PC-9 (cell line): ENCODE data around the gene DCAF17. TPM values are rescaled to one million over a fixed set of nuclear protein-coding genes. Genes with fewer than 3 reads are reported as not detected.
"Not testable (repeated sequence)": the region's sequence is repeated elsewhere in the genome, so short reads cannot be mapped to it uniquely, and the experiment has no call there.

ENCODE experiments used
- BruUV-seq: library from RNA; stranded (reverse); fragments of 400-500 nt; replicated peaks from 2 replicates; lab custom pipeline; 2021; lab: Mats Ljungman, UMichigan
- CTCF ChIA-PET: fragments of 300-600 bp; sonication (Branson Sonifier 250); formaldehyde crosslinking; loops from one replicate; lab custom pipeline; 2022; ENCODE audit warnings: antibody characterized with exemption; lab: Charles Lee
- POLR2A ChIA-PET: fragments of 300-600 bp; sonication (Branson Sonifier 250); formaldehyde crosslinking; loops from one replicate; lab custom pipeline; 2022; ENCODE audit warnings: antibody characterized with exemption; ENCODE audit not compliant: unreplicated experiment; lab: Charles Lee
- DNase-seq, 2 experiments: peaks; one replicate each; pipeline versions ENCODE4 v3.0.0 to v3.0.0-alpha.2; 2015 to 2022; ENCODE audit warnings: mixed read lengths in 1 of 2
- H2AFZ ChIP-seq: fragments of 200-600 bp; sonication (generic); 2 replicates; pipeline ENCODE4 v1.8.1; 2017; ENCODE audit warnings: antibody characterized with exemption
- H3F3A ChIP-seq: fragments of 200-600 bp; sonication (generic); 2 replicates; pipeline ENCODE4 v1.8.1; 2017; ENCODE audit warnings: antibody characterized with exemption, mild to moderate bottlenecking, low read depth; ENCODE audit not compliant: insufficient read depth
- H3K27ac ChIP-seq: fragments of 200-600 bp; sonication (generic); 2 replicates; pipeline ENCODE4 v1.6.1; 2016; ENCODE audit warnings: mixed run types
- H3K27me3 ChIP-seq: fragments of 200-600 bp; sonication (generic); 2 replicates; pipeline ENCODE4 v1.6.1; 2016; ENCODE audit warnings: low read depth, mixed run types; ENCODE audit not compliant: insufficient read depth
- H3K36me3 ChIP-seq: fragments of 200-600 bp; sonication (generic); 2 replicates; pipeline ENCODE4 v1.6.1; 2016; ENCODE audit warnings: low read depth, mixed run types
- H3K4me1 ChIP-seq: fragments of 200-600 bp; sonication (generic); replicated peaks from 2 replicates; pipeline ENCODE4 v1.6.1; 2016; ENCODE audit warnings: mixed run types; ENCODE audit not compliant: insufficient read depth
- H3K4me2 ChIP-seq: fragments of 200-600 bp; sonication (generic); 2 replicates; pipeline ENCODE4 v1.6.1; 2017; ENCODE audit warnings: mixed run types
- H3K4me3 ChIP-seq: fragments of 200-600 bp; sonication (generic); 2 replicates; pipeline ENCODE4 v1.6.1; 2016; ENCODE audit warnings: mixed run types
- H3K79me2 ChIP-seq: fragments of 200-600 bp; sonication (generic); 2 replicates; pipeline ENCODE4 v1.6.1; 2017; ENCODE audit warnings: low read depth, mixed run types
- H3K9me2 ChIP-seq: fragments of 200-600 bp; sonication (generic); 2 replicates; pipeline ENCODE4 v1.8.1; 2017; ENCODE audit warnings: mild to moderate bottlenecking; ENCODE audit not compliant: insufficient read depth
- H3K9me3 ChIP-seq: fragments of 200-600 bp; sonication (generic); 2 replicates; pipeline ENCODE4 v1.8.1; 2016; ENCODE audit warnings: low read depth; ENCODE audit not compliant: insufficient read depth
- H4K20me1 ChIP-seq: fragments of 200-600 bp; sonication (generic); 2 replicates; pipeline ENCODE4 v1.8.1; 2017; ENCODE audit not compliant: insufficient read depth
- EZH2 ChIP-seq: fragments of 200-600 bp; sonication (generic); IDR thresholded peaks from 2 replicates; pipeline ENCODE4 v1.8.0; 2017; ENCODE audit warnings: antibody characterized with exemption, low read depth
- intact Hi-C: fragments of 100-400 bp; cut with micrococcal nuclease; formaldehyde crosslinking; loops from one replicate; pipeline ENCODE4 v1.10.0; 2022; ENCODE audit not compliant: unreplicated experiment
- total RNA-seq: library from RNA; stranded (reverse); gene quantifications from 2 replicates; pipeline ENCODE4 v1.2.3, GENCODE V29; 2021
- TF ChIP-seq, protein P1 (sequence below): fragments of 200-600 bp; sonication (generic); conservative IDR thresholded peaks from 2 replicates; pipeline ENCODE4 v1.6.1; 2017; ENCODE audit warnings: mixed run types, antibody characterized with exemption, mild to moderate bottlenecking, moderate library complexity

DCAF17 gene
- total RNA-seq, 1 experiment from 2014 or later: 22.0 TPM

DNA sequence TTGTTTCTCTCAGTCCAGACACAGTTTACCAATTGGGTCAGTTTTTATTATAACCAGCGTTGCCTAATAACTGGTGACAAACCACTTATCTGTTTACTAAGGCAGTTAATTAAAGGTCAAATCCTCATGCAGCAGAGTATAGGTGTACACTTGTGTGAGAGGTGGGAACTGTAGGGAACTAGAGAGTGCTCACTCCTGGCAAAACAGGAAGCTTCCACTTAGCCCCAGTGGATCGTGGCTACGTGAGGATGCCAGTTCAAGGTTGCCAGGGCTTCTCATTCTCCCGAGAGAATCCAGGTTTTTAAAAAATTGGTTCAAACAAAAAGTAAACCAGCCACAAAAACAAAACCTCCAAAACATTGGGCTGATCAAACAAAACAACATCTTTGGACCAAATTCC lies 96.4 kb downstream of the DCAF17 start:
- Histone ChIP-seq H2AFZ (no peak overlapping the region), H3K4me2 (no peak overlapping the region), H3K9me2 (no peaks in the 10 kb centered on the region), H3K36me3 (no peaks in the 10 kb centered on the region), H3K79me2 (peaks cover 28% of the 10 kb centered on the region), H3K9me3 (peaks cover 5% of the 10 kb centered on the region; the same call in 1 of the 2 replicates), H3K4me1 (no peaks in the 10 kb centered on the region), H3K27ac (no peak overlapping the region), H3K27me3 (no peaks in the 10 kb centered on the region), H4K20me1 (no peaks in the 10 kb centered on the region), H3F3A (no peaks in the 10 kb centered on the region), H3K4me3 (no peak overlapping the region)
- ChIA-PET POLR2A (interaction anchor here (1.1 kb wide), 1 partner anchor 105 kb away, joined by 4 read pairs; no protein-coding TSS in a partner anchor), CTCF (no interaction called here)
- intact Hi-C loops: no loop called here
- no peak for DNase-seq
- BruUV-seq: no TSS peak
- no peak for TF ChIP-seq EZH2
- TF ChIP-seq, protein P1, sequence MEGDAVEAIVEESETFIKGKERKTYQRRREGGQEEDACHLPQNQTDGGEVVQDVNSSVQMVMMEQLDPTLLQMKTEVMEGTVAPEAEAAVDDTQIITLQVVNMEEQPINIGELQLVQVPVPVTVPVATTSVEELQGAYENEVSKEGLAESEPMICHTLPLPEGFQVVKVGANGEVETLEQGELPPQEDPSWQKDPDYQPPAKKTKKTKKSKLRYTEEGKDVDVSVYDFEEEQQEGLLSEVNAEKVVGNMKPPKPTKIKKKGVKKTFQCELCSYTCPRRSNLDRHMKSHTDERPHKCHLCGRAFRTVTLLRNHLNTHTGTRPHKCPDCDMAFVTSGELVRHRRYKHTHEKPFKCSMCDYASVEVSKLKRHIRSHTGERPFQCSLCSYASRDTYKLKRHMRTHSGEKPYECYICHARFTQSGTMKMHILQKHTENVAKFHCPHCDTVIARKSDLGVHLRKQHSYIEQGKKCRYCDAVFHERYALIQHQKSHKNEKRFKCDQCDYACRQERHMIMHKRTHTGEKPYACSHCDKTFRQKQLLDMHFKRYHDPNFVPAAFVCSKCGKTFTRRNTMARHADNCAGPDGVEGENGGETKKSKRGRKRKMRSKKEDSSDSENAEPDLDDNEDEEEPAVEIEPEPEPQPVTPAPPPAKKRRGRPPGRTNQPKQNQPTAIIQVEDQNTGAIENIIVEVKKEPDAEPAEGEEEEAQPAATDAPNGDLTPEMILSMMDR: no peak

GRCh38 chr2:171530859-171531258 lies 96.8 kb downstream of the DCAF17 start:
- H3K27ac ChIP-seq, CTCF ChIA-PET, POLR2A ChIA-PET, H3K4me3 ChIP-seq, H2AFZ ChIP-seq, intact Hi-C loops, H3K9me3 ChIP-seq, H3F3A ChIP-seq, H3K36me3 ChIP-seq, H3K27me3 ChIP-seq, H4K20me1 ChIP-seq, BruUV-seq, H3K9me2 ChIP-seq, H3K4me1 ChIP-seq, H3K4me2 ChIP-seq: not testable (repeated sequence)
- H3K79me2 ChIP-seq: peaks cover 26% of the 10 kb centered on the region
- peak in 1 of 2 experiments; percentile 1 for DNase-seq

DNA sequence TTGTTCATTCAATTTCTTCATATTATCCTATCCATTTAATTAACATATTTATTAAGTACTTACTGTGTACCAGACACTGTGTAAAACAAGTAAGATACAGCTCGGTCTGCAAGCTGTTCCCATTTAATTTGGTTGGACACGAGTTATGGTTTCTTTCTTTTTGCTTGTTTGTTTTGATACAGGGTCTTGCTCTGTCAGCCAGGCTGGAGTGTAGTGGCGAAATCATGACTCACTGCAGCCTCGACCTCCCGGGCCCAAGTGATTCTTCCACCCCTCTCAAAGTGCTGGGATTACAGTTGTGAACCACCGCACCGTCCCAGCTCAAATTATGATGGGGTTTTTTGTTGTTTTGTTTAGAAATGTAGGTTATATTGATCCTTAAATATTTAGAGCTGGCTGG lies 97.3 kb downstream of the DCAF17 start:
- Histone ChIP-seq H3K79me2 (peaks cover 26% of the 10 kb centered on the region), H3K9me3 (peaks cover 5% of the 10 kb centered on the region; the same call in 1 of the 2 replicates), H2AFZ (no peak overlapping the region), H3K27ac (no peak overlapping the region), H3K9me2 (no peaks in the 10 kb centered on the region), H3K4me3 (no peak overlapping the region), H3F3A (no peaks in the 10 kb centered on the region), H4K20me1 (no peaks in the 10 kb centered on the region), H3K4me2 (no peak overlapping the region), H3K36me3 (no peaks in the 10 kb centered on the region), H3K4me1 (no peaks in the 10 kb centered on the region), H3K27me3 (no peaks in the 10 kb centered on the region)
- ChIA-PET CTCF (interaction anchor here (0.7 kb wide), 1 partner anchor 160 kb away, joined by 3 read pairs; no protein-coding TSS in a partner anchor), POLR2A (no interaction called here)
- no TSS peak for BruUV-seq
- intact Hi-C loops: no loop called here
- DNase-seq: no peak
- TF ChIP-seq EZH2: no peak
- TF ChIP-seq, protein P1: no peak
